HG02973 (cell line): ENCODE results near the gene GBX2.

Source experiments
- ATAC-seq: cut with Tn5 transposase; IDR thresholded peaks from one replicate; pipeline ENCODE4 v1.9.1; 2021; ENCODE audit warnings: moderate library complexity; ENCODE audit not compliant: unreplicated experiment

Gene GBX2

DNA sequence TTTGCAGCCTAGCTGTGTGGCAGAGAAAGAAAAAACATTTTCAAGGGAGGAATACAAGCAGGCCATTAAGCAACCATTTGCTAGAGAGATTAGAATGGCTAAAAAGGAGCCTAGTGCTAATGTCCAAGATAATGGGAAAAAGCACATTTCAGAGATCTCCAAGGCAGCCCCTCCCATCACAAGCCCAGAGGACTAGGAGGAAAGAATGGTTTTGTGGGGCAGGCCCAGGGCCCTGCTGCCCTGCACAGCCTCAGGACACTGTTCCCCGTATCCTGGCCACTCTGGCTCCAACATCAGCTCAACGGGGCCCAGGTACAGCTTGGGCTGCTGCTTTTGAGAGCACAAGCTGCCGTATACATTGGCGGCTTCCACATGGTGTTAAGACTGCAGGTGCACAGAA, 16.5 kb upstream of the GBX2 start:
- no peak for ATAC-seq

DNA sequence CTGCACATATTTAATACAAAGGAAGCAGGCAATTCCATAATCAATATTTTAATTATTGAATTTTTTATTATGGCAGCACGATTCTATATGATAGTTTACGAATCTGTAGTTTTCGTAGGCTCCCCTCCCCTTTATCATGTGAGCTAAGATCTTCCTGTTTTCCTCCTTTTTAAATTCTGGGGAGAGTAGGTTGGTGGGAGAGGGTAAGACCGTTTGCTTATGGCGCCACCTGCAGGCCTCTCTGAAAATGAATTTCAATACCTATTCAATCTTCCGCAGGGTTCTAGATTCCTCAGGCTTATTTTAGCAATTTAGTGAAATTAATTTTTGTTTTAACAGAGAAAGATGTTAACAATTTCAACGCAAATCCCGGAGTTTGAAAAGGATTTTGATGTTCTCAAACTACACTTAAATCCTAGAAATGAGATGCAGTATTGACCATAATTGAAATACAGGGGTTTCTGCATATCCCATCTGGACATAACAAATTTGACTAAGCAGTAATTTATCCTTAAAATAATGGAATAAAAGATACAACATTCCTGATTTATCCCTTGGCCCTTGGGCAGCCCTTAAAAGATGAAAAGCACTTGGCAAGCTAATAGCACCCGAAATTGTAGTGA, 12.8 kb upstream of the GBX2 start:
- ATAC-seq: no peak

DNA sequence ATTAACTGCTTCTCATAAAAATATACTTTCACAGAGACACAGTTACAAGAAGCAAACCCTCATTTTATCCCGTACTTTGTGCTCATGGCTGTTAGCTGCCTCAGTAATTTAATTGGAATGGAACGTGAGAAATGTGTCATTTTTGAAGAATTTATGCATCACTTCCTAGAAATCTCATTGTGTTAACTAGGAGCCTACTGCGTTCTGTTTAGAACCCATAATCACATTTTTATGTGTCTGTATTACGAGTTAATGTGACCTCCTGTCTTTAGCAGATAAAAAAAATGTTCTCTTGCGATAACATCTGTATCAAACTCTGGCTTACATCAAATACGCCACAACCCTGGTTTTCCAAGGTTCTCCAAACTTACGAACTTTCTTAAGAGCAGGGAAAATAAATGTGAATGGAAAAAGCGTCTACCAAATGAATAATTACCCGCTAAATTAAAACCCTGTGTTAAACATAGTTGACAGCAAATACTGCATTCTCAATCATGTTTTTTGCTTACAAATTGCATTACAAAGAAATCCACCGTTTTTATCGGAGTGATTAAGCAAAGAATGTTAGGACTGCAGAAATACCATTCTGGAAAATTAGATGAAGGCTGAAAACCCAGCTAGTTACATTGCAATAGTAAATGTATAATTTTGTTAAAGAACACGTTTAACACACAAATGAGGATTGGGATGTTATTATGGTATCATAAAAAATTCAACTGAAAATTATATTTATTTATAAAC, 12.1 kb upstream of the GBX2 start:
- ATAC-seq: no peak

DNA sequence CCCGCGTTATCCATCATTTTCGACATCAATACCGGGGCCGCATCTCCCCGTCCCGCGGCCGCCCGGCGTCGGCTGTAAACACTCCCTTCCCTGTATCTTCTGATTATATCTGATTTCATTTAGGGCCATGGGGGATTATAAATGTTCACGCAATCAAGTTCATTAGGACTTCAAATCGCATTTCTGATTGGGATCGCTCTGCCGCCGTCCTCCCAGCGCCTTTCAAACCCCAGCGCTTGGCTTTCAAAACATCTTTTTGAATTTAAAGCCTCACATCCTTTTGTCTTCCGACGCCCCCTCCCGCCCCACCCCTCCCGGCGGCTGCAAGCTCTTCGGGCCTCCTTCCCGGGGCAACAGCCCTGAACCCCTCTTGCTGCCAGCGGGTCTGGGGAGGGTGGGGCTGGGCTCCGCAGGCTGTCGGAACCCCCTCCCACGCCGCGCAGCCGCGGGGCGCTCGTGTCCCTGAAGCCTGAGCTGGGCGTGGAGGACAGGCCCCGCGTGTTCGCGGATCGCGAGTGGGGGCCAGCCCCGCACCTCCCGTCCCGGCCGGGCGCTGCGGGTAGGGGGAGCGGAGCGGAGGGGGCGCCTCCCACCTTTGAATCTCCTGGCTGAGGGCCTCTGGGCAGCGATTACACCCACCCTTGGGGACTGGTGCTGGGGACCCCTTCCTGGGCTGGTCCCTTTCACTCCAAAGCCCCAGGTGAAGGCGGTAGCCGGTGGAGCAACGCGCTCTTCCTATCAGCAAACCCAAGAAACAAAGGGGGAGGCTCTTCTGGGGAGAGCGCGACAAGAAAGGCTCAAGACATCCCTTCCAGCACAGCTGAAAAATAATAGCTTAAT, 11.3 kb upstream of the GBX2 start:
- ATAC-seq: no peak

DNA sequence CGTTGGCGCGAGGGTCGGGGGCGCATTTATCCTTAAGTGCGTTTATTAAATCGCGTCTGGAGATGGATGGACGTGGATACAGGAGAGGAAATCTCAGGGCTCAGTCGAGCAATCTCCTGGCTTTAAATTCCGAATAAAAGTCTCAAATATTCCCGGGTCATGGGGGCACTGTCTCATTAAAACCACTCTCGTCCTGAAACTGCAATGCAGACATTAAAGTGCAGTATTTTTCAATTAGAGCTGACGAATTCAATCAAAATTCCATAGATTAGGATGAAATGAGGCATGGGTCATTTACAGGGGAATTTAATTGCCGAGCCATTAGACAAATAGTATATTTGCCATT, 10.7 kb upstream of the GBX2 start:
- no peak for ATAC-seq

DNA sequence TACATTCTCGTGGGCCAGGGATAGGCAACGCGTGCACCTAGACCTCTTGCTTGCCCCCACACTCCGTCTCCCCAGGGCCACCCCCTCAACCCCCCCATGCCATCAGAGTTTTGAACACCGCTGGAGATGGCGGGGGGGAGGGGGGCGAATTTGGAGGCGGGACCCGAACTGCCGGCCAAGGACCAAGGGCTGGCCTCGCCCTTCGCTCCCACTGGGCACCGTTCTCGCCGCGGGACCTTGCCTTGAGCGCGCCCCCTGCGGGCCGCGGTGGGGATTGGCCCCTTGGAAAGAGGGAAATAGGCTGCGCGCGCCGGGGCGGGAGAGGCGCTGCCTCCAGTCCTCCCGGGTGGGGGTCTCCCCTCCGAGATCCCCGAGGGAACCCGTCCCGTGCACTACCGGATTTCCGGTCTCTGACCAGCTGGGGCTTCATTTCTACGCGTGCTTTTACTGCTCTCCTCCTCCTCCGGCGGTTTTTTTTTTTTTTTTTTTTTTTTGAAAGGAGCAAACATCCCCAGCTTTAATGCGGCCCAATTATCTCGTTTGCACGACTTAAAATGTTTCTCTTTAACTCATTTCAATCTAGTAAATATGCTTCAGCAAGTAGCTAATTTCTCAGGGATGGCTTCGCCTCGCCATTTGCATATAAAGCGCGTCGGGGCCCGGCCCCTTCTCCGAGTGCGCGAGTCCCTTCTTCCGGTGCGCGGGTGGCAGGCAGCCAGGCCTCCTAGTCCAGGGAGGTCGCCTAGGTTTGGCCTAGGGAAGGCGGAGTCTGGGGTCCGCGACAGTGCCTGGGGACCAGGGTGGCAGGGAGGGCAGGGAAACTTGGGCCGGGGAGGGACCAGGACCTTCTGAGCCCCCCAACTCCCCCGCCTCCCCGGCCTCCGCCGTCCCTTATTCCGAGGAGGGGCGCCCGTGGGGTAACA, 10.0 kb upstream of the GBX2 start:
- no peak for ATAC-seq

DNA sequence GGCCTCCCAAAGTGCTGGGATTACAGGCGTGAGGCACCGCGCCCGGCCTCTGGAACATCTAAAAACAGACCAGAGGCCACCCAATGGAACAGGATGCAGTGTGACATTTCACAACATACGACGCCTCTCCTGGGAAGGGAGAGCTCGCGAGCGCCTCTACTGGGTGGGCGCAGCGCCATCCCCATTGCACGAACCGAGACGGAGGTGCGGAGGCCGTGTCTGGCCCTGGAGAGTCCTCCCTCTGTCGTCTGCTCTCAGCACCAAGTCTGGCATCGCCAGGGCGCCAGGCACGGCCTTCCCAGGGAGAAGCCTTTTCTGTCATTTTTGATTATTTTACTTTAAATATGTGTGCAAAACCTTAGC, 9.4 kb upstream of the GBX2 start:
- no peak for ATAC-seq

DNA sequence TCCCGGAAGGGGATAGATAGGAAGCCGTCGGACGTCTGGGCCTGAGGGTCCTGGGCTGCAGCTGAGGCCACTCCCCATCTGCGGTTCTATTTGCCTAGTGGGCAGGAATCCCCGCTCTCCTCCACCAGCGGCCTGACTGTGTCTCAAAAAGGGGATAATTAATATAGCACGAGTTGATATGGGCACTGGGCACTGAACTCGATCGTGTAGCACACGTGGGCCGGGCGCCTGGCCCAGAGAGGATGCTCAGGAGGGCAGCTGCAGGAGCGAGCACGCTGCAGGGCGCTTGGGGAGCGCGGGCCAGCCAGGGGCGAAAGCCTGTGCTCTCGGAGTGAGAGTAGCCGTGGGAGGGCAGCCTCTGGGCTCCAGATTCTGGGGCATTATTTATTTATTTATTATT, 8.8 kb upstream of the GBX2 start:
- ATAC-seq: no peak

DNA sequence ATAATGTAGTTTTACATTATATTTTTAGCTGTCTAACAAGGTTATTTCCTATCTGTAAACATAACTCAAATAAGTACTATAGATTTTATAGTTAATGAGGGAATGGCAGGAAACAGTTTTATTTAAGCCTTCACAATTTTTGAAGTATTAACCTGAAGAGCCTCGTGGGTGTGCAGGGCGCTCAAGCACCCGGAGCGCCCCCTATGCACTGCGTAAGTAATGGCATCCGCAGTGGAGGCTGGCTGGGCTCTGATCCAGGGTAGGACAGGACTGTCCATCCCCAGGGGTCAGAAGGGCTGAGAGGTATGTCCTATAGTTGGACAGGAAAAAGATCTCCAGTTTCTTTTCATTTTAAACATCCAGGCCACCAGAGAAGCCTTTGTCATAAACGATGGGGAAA, 8.2 kb upstream of the GBX2 start:
- ATAC-seq: no peak

DNA sequence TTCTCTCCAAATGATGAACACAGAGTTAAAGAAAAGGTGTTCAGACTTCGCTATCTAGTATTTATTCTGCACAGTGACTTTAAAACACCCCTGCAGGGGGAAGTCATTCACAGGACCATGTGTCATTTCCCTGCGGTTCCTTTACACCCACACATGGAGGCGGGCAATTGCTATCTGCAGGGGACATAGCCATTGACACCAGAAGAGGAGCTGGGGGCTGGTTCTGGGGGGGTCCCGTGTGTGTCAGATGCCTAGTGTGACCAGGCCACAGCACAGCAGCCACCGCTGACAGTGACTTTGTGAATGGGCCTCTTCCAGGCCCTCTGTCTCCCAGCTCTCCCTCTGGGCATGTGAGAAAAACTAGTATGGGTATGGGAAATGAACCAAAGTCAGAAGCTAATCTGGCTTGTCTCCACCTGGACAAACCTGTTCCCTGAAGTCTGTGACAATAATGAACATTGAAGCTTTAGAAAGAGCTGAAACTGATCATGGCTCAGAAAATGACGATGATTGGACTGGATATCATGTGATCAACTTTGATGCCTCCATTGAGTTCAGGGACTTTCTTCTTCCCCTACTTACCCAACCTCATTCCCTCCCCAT, 7.5 kb upstream of the GBX2 start:
- ATAC-seq: no peak

DNA sequence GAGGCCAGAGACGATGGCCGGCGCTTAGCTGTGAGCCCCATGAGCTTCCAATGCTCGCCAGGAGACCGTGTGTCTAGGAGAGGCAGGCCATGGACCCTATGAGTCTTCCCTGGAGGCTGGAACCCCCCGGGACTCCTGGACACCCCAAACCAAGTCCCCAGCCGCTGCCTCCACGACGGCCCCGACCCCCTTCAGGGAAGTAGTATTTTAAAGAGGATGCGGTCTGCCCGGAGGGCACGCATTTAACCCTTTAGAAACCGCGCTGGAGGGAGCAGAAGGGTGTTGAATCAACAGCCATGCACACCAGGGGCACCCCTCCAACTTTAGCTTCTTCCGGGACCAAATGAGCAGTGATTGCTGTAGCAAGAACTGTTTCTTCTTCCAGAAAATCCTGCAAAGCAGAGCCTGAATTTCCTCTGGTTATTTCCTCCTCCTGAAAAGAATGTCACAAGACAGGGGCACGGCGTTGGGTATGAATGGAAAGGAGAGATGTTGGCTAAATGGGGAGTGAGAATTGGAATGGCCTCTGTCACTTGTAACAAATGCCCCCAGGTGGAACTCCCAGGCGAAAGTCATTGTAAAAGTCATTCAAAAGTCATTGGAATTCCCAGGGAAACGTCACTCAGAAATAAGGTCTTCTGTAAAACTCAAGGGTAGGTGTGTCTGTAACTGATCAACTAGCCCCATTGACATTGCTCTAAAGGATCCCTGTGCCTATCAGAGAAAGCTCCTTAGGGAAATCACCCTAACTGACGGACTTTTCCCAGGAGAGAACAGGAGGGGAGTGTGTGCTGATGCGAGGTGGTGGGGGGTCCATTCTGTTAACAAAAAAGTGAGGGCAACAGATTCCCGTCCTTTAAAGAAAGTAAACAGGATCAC, 5.8 kb upstream of the GBX2 start:
- no peak for ATAC-seq

DNA sequence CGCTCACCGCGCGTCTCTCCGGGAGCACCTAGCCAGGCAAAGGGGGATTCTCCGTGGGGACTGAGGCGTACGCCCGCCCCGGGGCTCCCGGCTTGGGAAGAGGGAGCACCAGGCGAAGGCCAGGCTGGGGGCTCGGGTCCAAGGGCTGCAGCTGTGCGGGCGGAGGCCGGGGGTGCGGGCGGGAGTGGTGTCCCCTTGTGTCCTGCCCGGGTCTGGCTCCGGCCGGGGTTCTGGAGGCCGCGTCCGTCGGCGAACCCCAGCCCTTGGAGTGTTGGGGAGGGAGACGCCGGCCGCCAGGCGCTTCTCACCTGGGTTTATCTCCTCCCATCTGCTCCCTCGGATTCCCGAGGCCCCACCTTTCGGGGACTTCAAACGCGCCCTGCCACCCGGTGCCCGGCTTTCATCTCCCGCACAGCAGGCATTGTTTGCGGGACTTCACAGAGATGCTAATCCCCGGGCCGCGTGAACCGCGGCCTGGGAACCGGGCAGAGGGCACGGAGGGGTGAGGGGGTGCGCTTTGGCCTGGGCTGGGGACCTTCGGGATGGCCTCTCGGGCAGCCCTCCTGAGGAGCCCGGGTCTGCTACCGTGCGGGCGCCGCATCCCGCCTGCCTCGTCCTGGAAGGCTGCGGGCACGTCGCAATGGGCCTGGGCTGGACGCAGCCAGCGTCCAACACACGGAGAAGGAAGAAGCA, 5.0 kb upstream of the GBX2 start:
- ATAC-seq: no peak

DNA sequence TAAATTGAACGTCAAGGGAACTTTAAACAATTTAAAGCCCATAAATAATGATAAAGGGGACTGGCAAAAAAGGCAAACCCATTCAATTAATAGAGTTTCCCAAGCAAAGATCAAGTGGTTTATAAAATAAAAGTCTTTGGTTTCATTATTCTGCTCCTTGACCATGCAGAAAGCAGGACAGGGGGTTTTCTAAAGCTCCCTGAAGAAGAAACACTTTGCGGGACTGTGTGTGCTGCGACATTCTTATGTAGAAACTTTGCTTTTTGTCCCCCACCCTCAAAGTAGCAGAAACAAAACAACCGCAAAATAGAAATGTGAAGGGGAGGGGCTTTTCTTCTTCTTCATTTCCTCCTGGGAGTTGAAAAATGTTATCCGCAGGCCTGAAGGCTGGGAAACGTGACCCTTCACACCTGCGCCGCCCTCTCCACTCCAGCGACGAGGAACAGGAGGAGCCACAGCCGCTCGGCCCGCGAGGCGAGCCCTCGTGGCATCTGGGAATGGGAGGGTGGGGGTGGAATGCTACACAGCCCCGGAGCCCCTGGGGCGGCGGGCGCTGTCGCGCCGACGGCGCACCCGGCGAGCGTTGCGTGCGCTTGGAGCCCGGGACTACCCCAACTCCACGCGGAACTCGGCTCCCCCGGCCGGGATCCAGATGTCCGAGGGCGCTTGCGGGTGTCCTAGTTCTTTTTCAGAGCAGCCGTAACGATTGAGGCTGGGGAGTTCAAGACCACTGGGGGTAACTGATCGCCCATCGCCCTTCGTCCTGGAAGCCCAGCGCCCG, 4.3 kb upstream of the GBX2 start:
- ATAC-seq: no peak

DNA sequence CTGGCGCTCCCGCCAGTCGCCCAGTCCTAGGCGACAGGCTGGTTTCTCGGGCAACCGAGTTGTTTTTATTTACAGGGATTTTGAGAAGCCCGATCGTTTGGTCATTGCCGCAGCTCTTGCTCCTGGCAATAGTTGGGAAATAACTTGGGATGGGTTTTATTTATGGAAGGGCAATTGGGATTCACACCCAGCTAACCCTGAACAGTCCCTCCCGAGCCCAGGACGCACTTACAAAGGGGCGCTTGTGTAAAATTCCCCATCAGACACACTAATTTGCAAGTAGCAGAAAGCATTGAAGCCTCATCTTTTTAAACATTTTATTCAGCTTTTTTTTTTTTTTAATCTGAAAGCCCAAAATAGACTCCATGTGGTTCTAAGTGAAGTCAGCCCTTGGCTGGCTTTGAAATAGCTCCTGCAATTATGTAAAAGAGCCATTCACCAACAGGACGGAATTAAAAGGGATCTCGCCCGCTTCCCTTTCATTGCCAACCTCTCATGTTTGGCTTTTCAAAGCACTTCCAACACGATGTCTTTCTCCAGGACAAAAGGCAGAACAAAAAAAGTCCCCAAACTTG, 3.6 kb upstream of the GBX2 start:
- no peak for ATAC-seq

DNA sequence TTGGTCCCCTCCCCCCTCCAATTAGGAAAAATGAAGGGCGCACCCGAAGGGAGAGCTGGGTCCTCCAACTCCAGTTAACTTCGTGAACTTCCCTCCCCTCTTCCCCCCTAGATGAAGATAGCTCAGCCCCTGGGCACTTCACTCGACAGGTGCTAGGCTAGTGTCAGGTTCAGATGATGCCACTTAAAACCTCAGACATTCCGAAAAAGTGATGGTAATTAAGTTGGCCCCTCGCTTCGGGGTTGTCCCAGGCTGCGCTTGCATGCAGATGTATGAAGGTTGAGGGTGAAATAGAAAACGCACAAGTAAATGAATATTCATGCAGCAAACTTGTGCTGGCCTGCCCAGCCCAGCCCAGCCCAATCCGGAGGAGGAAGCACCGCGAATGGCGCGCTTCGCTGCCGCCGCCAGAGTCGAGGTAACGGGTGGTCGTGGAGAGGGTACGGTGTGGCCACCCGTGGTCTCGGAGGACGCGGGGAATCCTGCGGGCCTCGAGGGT, 3.0 kb upstream of the GBX2 start:
- ATAC-seq: no peak

DNA sequence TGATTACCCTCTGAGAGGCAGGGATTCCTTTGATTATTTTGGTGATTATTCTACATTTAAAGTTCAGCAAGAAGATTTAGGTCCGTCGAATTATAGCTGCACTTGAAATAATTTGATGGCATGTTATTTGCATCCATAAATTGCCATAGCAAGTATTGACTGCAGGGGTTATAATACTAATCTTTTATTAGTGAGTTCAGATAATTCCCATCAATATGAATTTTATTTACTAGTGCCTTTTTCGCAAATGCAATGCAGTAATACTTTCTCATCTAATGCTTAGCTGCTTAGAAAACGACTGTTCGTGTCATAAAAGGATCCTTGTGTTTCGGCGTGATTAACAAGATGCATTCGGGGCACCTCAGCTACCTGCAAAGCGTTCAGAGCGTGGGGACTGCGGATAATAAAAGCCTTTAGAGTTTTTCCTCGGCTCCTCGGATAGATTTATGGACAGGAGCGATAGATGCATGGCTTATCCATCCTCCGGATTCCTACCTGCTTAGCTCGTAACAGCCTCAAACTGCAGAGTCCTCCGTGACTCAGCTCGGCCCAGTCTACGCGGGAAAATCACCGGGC, 2.5 kb upstream of the GBX2 start:
- no peak for ATAC-seq

DNA sequence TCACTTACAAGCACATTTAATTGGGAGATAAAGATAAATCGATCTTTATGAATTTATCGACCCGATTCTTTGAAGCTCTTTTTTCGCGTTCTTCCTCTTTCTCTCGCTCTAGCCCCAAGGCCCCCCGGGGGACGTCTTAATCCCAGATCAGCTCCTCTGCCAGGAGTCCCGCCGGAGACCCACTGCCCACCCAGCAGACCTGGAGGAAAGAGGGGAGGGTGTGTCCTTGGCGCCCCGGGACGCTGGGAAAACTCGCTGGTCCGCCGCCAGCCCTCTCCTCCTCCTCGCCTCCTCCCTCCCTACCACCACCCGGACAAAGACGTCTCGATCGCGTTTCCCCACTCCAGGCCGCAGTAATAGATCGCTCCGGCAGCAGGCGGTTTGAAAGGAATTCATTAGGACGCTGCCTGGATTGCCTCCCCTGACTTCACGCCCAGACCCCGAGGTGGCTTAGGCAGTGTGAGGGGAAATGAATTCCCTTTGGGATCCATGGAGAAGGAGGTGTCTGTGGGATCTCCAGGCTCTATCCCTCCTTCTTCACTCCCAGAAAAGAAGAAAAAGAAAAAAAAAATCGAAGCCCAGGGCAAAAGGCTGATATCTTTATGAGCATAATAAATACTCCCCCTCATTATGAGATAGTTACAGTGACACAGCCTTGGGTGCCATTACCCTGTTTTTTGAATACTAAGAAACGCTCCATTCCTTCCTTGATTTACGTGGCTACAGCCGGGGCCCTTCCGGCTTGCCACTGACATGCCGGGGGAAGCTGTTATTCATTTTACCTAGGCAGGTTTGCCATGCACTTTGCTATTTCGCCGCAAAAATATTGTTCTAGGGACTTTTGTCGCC, 1.8 kb upstream of the GBX2 start:
- ATAC-seq: no peak
